Skin of body (tissue), 2 donors: ENCODE measurements around the gene PAPOLA. TPM values are rescaled to one million over a fixed set of nuclear protein-coding genes. Genes with fewer than 3 reads are reported as not detected.
A peak's percentile ranks its signal among the peaks of the same experiment; 100 is the strongest.

Source experiments
- DNase-seq: peaks from one replicate; lab custom pipeline; 2025; lab: John Stamatoyannopoulos, UW
- total RNA-seq: library from RNA; depleted of rRNA; stranded (reverse); fragments of >200 nt; gene quantifications from one replicate; pipeline ENCODE4 v1.2.3, GENCODE V29; 2014

PAPOLA gene
- total RNA-seq, 1 donor from 2014 or later, result 164 TPM

- DNase-seq, result no peak
Observed at GRCh38 chr14:96564389-96564788, 62.2 kb downstream of the PAPOLA start.

GRCh38 chr14:96565811-96566210 lies 63.6 kb downstream of the PAPOLA start:
- no peak for DNase-seq

GRCh38 chr14:96567289-96567899 lies 65.2 kb downstream of the PAPOLA start:
- DNase-seq, result peak; percentile 17

DNA sequence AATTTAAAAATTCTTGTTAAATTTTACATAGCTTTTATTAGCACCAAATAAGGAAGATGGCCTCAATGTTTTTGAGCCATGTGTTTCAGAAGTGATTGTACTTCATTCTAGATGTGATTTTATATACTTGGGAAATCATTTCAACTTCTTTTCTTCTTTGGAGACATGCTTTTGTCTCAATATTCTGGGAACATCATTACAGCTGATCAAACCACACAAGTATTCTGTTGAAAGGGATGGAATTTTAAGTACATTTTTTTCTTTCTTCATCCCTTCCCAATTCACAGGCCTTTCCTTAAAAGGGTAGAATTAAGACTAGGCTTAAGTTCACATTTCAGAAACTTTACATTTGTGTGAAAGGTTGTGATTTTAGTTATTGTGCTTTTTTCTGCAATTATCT lies 66.4 kb downstream of the PAPOLA start:
- DNase-seq, result no peak

GRCh38 chr14:96571311-96571710 lies 69.1 kb downstream of the PAPOLA start:
- DNase-seq, result no peak

DNA sequence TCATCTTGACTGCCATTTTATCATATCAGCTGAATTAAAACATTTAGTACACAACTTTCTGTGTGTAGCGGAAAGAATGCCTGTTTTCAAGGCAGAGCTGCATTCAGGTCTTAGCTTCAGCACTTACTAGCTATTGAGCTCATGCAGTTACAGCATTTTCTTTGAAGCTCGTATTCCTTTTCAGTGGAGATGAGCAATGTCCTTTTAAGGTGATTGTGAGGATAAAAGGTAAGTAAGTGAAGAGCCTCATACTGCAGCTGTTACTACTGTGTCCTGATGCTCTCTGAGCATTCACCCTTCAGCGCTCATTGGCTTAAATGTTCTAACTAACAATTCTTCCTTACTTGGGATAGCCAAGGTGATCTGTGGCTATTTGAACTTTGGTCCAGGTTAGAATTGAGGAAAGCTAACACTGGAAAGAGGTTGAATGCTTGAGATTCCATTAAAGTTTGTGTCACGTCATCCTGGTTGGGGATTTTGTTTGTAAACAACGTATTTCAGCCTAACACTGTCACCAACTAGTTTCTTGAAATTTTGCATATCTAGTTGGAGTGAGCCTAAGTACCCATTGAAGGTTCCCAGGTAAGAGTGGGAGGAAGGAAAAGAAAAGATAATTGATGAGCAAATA lies 71.4 kb downstream of the PAPOLA start:
- DNase-seq, result no peak

- DNase-seq, result no peak
Observed at GRCh38 chr14:96574171-96574632, 72.0 kb downstream of the PAPOLA start.

GRCh38 chr14:96574633-96575632 lies 72.8 kb downstream of the PAPOLA start:
- DNase-seq, result no peak

DNA sequence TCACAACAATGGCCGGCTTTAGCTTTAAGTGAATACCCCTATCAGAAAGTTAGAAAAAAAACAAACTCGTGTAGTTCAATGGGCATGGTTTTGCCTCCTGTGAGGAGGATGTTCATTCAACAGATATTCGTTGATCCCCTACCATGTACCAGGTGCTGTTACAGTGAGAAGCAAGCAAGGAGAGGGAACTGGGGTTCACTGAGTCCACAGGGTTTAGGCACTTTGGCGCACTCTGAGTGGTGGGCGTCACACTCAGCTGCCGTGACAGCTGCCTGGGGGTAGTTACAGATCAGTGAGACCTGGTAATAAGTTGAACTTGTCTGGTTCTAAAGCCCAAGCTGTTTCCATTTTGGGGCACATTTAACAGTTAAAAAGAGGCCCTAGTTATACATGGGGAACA lies 74.2 kb downstream of the PAPOLA start:
- DNase-seq, result no peak

DNA sequence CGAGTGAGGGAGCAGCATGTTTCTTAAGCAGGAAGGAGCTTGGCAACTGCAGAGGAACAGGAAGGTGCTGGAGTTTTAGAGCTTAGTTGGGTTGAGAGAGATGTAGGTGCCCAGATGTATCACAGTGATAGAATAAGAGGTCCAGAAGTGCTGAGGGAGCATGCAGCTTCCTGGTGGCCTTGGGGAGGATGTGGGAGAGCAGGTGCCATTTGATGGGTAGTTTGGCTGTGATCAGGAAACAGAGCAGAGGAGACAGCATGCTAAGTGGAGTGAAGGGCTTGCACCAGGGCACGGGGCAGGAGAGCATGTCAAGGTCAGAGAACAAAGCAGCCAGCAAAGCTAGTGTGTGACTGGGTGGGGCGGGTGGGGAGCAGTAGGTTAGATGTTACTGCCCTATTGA lies 74.8 kb downstream of the PAPOLA start:
- DNase-seq, result no peak

DNA sequence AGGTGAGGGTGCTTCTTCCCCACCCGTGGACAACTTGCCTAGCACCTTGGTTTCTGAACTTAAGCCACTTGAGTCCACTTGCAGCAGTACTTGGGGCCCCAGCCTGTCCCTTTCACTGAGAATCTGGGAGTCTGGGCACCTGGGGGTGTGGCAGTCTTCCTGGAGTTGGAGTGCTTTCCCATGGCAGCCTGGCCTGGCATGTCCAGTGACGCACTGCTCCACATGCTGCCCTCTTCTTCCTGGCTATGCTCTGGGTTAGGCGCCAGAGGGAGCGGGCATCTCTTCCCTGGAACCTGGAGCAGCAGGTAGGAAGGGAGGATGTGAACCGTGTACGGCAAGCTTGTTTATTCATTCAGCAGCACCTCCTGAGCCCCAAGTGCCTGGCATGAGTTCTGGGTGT lies 76.4 kb downstream of the PAPOLA start:
- no peak for DNase-seq

GRCh38 chr14:96579358-96579757 lies 77.2 kb downstream of the PAPOLA start:
- no peak for DNase-seq

- DNase-seq, result no peak
Observed at GRCh38 chr14:96579855-96580254, 77.7 kb downstream of the PAPOLA start.

- DNase-seq, result no peak
Observed at GRCh38 chr14:96580566-96580965, 78.4 kb downstream of the PAPOLA start.

- DNase-seq, result no peak
Observed at GRCh38 chr14:96581026-96581425, 78.8 kb downstream of the PAPOLA start.

- DNase-seq, result no peak
Observed at GRCh38 chr14:96581902-96582301, 79.7 kb downstream of the PAPOLA start.

GRCh38 chr14:96582411-96582961 lies 80.3 kb downstream of the PAPOLA start:
- DNase-seq, result no peak

DNA sequence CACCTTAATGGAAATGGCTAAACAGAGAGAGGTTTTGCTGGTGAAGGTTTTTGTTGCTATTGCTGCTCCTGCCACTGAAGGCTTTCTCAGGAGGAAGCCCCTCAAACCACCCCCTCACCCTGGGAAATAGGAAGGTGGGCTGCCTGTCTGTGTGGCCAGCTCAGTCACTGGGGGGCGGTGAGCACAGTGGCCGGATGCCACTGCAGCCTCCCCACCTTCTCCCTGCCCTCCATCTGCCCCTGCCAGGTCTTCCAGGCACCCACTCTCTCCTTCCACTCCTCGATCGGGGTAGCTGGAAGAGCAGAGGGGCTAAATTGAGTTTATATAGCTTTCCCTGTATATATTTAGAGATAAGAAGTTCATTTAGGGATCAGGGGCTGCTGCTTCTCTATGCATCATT lies 80.8 kb downstream of the PAPOLA start:
- no peak for DNase-seq

- DNase-seq, result no peak
Observed at GRCh38 chr14:96583569-96584041, 81.4 kb downstream of the PAPOLA start.

DNA sequence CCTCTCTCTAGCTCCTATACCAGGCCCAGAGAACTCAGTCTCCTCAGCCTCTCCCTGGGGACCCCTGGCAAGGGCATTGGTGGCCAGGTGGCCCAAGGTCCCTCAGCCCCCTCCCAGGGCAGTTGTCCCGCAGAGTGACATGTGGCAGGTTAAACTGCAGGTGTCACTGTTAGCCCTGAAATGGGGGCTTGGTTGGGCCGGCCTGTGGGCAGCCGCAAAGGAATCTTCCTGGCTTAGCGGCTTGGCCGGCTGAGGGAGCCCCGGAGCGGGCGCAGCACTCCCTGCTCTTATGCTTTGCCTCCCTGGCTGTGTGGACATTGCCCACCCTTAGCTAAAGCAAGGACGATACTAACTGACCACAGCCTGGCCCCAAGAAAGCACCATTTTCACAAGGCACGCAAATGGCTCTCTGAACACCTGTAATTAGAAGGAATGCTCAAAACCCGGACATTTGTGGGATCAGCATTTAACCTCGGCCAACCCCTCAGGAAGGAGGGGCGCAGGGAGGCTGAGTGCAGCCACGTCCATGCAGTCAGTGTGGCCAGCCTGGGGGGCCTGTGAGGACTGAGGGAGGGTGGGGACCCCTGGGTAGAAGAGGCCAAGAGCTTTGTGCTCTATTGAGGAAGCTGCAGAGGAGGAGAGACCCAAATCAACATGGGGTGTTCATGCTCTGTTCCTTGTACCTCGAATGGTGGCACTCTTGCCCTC lies 82.2 kb downstream of the PAPOLA start:
- no peak for DNase-seq
